HG02588 (cell line): ENCODE measurements around the gene IGFBP5.

Experiments used
- ATAC-seq: cut with Tn5 transposase; IDR thresholded peaks from one replicate; pipeline ENCODE4 v1.9.1; 2021; ENCODE audit warnings: mild to moderate bottlenecking, moderate library complexity; ENCODE audit not compliant: unreplicated experiment

The IGFBP5 gene, protein sequence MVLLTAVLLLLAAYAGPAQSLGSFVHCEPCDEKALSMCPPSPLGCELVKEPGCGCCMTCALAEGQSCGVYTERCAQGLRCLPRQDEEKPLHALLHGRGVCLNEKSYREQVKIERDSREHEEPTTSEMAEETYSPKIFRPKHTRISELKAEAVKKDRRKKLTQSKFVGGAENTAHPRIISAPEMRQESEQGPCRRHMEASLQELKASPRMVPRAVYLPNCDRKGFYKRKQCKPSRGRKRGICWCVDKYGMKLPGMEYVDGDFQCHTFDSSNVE

DNA sequence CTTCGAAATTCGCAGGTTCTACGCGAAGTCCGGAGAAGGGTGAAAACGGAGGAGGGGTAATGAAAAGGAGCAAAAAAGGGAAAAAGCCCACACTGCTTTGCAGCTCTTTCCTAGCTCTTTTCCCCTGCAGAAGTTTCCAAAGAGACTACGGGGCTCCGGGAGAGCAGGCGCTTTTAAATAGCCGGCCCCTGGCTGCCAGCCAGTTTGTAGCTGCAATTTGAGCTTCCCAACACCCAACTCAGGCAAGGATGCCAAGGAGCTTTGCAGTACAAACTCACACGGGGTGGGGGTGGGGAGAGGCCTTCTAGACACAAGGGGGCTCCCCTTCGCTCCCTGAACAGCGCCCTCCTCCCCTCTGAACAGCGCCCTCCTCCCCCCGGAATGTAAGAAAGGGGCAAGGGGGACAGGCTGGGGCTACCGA lies at the start of gene IGFBP5:
Gene IGFBP5 (minus strand): TSS at position 149 of the 421 bp plus-strand sequence. CDS start 774 bp downstream, outside the sequence.
- no peak for ATAC-seq

DNA sequence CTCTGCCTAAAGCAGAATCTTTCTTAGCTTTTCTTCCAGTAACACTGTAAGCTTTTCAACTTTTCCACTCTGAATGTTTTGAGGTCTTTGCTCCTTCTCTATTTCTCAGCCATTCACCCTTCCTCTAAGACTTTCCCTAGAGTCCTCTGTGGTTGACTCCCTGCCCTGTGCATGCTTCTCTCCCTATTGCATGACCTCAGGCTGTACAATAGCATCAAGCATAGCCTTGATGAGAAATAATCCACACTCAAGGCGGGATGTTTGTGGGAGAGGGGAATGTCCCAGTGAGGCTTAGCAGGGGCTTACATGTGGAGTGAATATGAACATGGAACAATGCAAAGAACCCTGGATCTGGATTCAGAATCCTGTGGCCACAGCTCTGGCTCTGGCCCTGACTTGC lies 48.4 kb upstream of the IGFBP5 start:
- ATAC-seq = no peak

DNA sequence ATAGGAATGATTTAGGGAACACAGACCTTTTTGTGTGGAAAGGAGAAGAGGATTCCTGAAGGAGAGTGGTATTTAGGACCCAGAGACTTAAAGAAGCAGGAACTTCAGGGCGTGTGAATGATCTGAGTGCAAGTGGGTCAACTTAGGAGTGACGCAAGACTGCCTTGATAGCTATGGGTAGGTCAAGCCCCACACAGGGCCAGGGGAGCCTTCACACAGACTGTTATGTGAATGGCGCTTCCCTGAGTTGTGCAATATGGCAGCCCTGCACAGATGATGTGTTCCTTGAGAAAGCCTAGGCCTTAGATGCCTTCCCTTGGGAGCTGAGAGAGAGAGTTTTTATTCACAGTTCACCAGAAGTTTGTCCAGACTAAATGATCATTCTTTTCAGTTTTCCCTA lies 47.1 kb upstream of the IGFBP5 start:
- no peak for ATAC-seq

GRCh38 chr2:216741223-216741593 lies 45.9 kb upstream of the IGFBP5 start:
- ATAC-seq = no peak

DNA sequence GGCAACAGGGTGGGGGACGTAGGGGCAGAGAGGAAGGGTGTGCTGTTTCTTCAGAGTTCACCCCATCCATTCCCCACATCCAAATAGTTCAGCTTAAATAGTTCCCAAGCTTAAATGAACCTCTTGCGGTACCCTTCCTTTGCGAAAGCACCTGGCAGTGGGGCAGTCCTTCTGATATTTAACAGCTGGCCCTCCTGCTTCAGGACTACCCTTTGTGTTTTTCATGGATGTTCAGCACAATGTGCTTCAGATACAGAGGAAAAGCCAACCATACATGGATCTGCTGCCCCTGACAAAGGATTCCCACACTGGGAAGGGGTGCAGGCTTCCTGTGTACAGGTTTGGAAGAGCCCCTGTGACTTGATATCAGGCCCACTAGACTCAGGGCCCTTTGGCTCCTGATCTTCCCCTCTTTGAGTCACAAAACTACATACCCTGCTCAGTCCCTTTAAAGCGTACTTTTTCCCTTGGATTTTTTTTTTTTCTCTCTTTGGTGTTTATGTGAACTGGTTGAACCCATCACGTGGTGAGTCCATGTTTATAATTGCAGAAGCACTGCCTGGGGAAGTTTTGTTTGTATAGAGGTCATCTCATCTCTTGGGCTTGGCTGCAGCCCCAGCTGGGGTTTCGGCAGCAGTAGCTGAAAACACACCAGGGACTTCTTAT lies 45.3 kb upstream of the IGFBP5 start:
- ATAC-seq = no peak

DNA sequence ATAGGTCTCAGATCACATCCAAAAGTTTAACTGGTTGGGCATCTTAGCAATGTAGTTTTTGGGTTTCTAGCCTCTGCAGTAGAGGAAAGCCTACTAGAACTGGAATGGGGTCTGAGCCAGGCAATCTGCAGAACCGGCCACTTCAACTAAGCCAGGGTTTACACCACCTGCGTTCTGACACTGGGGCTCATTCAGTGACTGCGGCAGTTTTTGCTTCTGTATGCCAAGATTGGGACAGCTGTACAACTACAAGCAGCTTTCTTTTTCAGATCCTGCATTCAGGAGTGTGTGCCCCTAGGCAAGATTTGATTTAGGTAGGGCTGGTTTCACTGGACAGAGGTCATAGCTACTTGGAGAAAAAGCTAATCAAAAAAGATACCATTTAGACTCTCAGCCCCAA lies 43.7 kb upstream of the IGFBP5 start:
- no peak for ATAC-seq

- no peak for ATAC-seq
Measured at GRCh38 chr2:216737676-216738075, 42.3 kb upstream of the IGFBP5 start.

DNA sequence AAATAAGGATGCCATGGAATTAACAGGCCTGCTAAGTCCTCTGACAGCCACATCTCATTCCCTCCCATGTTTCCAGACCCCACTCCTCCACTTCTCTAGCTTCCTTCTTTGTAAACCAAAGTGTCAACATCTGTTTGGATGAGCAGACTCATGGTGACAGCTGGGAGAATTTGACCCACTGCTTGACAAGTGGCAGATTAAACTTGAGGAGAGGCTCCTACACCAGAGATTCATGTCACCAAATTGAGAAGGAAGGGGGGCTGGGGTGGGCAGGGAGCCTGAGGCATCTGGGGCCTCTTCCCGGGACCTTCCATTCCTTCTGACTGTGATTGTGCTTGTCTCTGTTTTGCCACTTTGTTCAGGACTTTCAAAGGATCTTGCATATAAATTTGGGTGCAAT lies 41.0 kb upstream of the IGFBP5 start:
- ATAC-seq = no peak

GRCh38 chr2:216735668-216736067 lies 40.3 kb upstream of the IGFBP5 start:
- ATAC-seq = no peak

- ATAC-seq = no peak
Measured at GRCh38 chr2:216735086-216735485, 39.7 kb upstream of the IGFBP5 start.

DNA sequence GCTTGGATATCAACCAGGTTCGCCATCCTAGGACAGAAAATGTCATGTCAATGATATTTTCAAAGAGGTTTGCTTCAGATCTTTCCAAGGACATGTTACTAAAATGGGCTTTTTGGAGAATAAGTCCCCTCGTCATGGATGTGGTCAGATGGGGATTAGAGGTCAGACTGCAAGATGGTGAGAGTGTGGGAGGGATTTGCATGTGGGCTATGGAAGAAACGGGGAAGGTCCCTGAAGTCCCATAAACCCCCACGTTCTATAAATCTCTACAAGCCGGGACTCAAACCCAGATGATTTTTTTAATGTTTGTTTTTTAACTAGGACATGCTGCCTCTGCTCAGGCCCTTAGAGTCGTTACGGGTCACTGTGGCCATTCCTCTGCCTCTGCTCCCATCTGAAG lies 37.7 kb upstream of the IGFBP5 start:
- no peak for ATAC-seq

DNA sequence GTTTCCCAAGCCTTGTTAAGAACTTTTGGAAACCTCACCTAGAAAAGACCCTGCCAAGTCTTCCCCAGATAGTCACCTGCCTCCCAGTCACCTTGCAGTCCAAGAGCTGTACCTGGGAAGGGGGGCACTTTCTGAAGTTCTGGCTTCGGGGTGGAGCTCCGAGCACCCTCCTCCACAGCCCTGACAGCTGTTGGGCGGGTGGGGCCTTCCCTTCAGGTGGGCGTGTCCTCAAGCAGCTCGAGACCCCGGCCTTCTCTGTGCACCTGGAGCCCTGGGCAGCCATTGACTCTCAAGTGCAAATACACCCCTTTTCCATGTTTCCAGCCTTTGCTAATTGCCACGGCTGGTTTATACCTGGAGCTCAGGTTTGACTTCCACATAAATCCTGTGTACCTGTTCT lies 37.0 kb upstream of the IGFBP5 start:
- no peak for ATAC-seq

- ATAC-seq = no peak
Measured at GRCh38 chr2:216731465-216731864, 36.1 kb upstream of the IGFBP5 start.

GRCh38 chr2:216730871-216731270 lies 35.5 kb upstream of the IGFBP5 start:
- ATAC-seq = no peak

DNA sequence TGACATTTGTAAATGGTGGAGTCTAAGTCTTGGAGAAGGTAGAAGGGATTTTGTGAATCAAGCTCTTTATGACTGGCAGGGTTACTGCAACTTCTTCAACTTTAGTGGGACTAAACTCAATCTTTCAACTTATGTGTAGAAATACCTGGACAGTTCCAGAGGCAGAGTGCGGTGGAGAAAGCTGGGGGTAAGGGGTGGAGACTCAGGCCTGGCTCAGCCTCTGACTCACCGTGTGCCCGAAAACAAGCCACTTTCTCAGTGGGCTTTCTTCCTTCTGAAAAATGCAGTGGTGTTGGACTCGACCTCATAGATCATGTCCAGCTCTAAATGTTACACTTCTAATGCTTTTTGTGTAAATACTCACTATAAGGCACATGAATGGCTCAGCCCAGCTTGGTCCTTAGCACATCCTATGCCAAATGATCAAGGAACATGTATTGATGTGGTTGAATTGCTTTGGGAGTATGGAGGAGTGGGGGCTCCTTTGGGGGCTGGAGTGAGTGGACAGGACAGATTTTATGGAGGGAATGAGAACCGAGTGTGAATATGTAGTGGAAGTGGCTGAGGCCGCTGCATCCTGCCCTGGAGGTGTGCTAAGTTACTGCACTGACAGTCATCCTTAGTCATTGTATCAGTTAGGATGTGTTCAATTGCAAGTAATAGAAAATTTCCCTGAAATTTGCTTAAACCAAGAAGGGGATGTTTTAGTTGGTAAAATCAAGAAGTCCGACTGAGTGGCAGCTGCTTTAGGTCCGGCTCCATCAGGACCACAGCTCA lies 32.2 kb upstream of the IGFBP5 start:
- no peak for ATAC-seq

- ATAC-seq = no peak
Measured at GRCh38 chr2:216724190-216724589, 28.8 kb upstream of the IGFBP5 start.

- no peak for ATAC-seq
Measured at GRCh38 chr2:216721141-216721540, 25.8 kb upstream of the IGFBP5 start.

- ATAC-seq = no peak
Measured at GRCh38 chr2:216720722-216721121, 25.4 kb upstream of the IGFBP5 start.

DNA sequence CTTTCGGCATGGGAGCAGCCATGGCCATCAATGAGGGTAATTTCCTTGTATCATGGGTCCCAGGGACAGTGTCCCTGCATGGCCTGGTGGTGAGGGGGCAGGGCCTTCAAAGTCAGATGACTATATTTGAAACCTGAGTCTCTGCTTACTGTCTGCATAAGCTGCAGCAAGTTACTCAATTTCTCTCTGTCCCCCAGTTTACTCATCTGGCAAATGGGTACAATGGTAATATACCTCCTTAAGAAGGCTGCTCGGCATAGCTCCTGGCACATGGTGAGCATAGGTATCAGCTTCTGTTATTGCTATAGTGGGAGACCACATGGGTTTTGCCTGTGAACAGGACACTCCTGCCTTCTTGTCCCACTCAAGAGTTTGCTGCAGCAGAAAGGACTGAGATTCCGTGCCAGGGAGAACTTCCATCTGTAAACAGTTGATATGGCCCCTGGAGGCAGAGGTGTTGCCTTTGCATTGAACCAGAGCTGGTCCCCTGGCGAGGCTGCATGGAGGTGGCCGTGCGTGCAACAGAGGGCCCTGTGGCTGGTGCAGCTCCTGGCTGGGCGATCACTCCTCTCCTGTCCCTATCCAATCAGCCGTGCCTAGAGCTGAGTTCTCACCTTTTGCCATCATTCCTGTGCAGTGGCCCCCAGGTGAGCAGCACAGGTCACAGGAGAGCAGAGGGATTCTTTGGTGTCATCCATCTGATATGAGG lies 22.7 kb upstream of the IGFBP5 start:
- no peak for ATAC-seq

GRCh38 chr2:216717491-216717901 lies 22.1 kb upstream of the IGFBP5 start:
- ATAC-seq = no peak

DNA sequence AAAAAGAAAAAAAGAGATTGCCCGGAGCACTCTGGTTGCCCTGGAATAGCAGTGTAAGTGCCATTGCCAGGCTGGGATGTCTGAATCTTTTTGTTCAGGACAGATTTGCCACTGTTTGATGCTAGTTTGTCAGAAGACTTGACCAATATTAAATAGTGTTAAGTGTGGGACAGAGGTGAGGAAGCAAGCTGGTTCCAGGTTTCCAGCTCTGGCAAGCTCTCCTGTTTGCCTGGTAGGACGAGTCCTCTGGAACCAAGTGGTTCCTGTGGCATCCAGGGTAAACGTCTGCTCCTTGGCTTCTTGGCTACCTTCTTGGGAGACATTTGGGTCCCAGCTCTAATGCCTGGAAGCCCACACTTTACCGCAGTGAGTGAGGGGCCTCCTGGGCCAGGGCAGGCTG lies 20.8 kb upstream of the IGFBP5 start:
- ATAC-seq = no peak
